Mesendoderm (in vitro differentiated cells): ENCODE results near the gene ADCK1.
"Not testable (repeated sequence)": the region's sequence is repeated elsewhere in the genome, so short reads cannot be mapped to it uniquely, and the experiment has no call there.

Experiments
- DNase-seq: peaks from one replicate; pipeline ENCODE4 v3.0.0; 2013
- H2AK5ac ChIP-seq: 2 replicates; pipeline ENCODE4 v1.6.1; 2013; ENCODE audit warnings: low read length, inconsistent platforms
- H2BK120ac ChIP-seq: 2 replicates; pipeline ENCODE4 v1.6.1; 2013; ENCODE audit warnings: low read depth, mild to moderate bottlenecking, low read length, moderate library complexity, mixed read lengths
- H2BK15ac ChIP-seq: replicated peaks from 2 replicates; pipeline ENCODE4 v1.6.1; 2013; ENCODE audit warnings: low read depth, mild to moderate bottlenecking, moderate library complexity
- H2BK5ac ChIP-seq: 2 replicates; pipeline ENCODE4 v1.6.1; 2013; ENCODE audit warnings: low read length, inconsistent platforms
- H3K18ac ChIP-seq: 2 replicates; pipeline ENCODE4 v1.6.1; 2013; ENCODE audit warnings: mild to moderate bottlenecking, low read length, mixed read lengths
- H3K23ac ChIP-seq: one replicate; pipeline ENCODE4 v1.6.1; 2013; ENCODE audit warnings: low read length
- H3K27ac ChIP-seq: 2 replicates; pipeline ENCODE4 v1.5.1; 2013; ENCODE audit warnings: low read depth, mild to moderate bottlenecking, inconsistent platforms, low read length, moderate library complexity
- H3K27me3 ChIP-seq: 2 replicates; pipeline ENCODE4 v1.6.1; 2013; ENCODE audit warnings: low read length, control low read depth, mild to moderate bottlenecking, inconsistent platforms; ENCODE audit not compliant: insufficient read depth, poor library complexity
- H3K36me3 ChIP-seq: 2 replicates; pipeline ENCODE4 v1.6.1; 2013; ENCODE audit warnings: low read length, inconsistent platforms; ENCODE audit not compliant: control insufficient read depth, insufficient read depth
- H3K4ac ChIP-seq: one replicate; pipeline ENCODE4 v1.6.1; 2013; ENCODE audit warnings: low read depth, mild to moderate bottlenecking, low read length, moderate library complexity
- H3K4me1 ChIP-seq: 2 replicates; pipeline ENCODE4 v1.6.1; 2013; ENCODE audit warnings: low read depth, low read length, inconsistent platforms; ENCODE audit not compliant: control insufficient read depth
- H3K4me2 ChIP-seq: 2 replicates; pipeline ENCODE4 v1.6.1; 2013; ENCODE audit warnings: low read length
- H3K4me3 ChIP-seq: 2 replicates; pipeline ENCODE4 v1.5.1; 2013; ENCODE audit warnings: mild to moderate bottlenecking, low read length
- H3K56ac ChIP-seq: one replicate; pipeline ENCODE4 v1.6.1; 2013; ENCODE audit warnings: low read length
- H3K79me1 ChIP-seq: 2 replicates; pipeline ENCODE4 v1.6.1; 2013; ENCODE audit warnings: low read length, inconsistent platforms
- H3K79me2 ChIP-seq: 2 replicates; pipeline ENCODE4 v1.6.1; 2013; ENCODE audit warnings: mild to moderate bottlenecking, low read length; ENCODE audit not compliant: control insufficient read depth, insufficient read depth
- H3K9ac ChIP-seq: 2 replicates; pipeline ENCODE4 v1.6.1; 2013; ENCODE audit warnings: low read length, inconsistent platforms
- H4K5ac ChIP-seq: one replicate; pipeline ENCODE4 v1.6.1; 2013; ENCODE audit warnings: low read length
- H4K8ac ChIP-seq: one replicate; pipeline ENCODE4 v1.6.1; 2013; ENCODE audit warnings: low read depth, mild to moderate bottlenecking, control low read depth, low read length, moderate library complexity
- WGBS: extraction: QIAGEN DNeasy Blood & Tissue Kit; methylation state at CpG from one replicate; pipeline ENCODE4 v1.1.7; 2013; ENCODE audit warnings: low lambda C conversion rate, missing lambda C conversion rate; ENCODE audit not compliant: insufficient coverage; ENCODE audit errors: extremely low coverage; 5-methylcytosine and 5-hydroxymethylcytosine counted together

ADCK1 gene

GRCh38 chr14:77804592-77804991, 4.7 kb downstream of the ADCK1 start:
- H3K36me3 ChIP-seq: no peaks in the 10 kb centered on the region
- H3K23ac ChIP-seq: no peak overlapping the region
- no peak overlapping the region for H4K5ac ChIP-seq
- H4K8ac ChIP-seq: no peak overlapping the region
- no peak overlapping the region for H2BK15ac ChIP-seq
- H3K27me3 ChIP-seq: no peaks in the 10 kb centered on the region
- no peak overlapping the region for H3K18ac ChIP-seq
- H3K27ac ChIP-seq: no peak overlapping the region
- H3K79me2 ChIP-seq: no peaks in the 10 kb centered on the region
- H3K4ac ChIP-seq: peak overlapping the region; percentile 2
- H3K4me2 ChIP-seq: no peak overlapping the region
- H2AK5ac ChIP-seq: no peak overlapping the region
- H3K56ac ChIP-seq: no peak overlapping the region
- H2BK120ac ChIP-seq: no peak overlapping the region
- no CpG with 5 or more reads among the region's 6 CpGs for WGBS
- peak; percentile 49 for DNase-seq
- no peak overlapping the region for H2BK5ac ChIP-seq
- no peaks in the 10 kb centered on the region for H3K4me1 ChIP-seq
- H3K4me3 ChIP-seq: no peak overlapping the region
- no peak overlapping the region for H3K9ac ChIP-seq
- no peaks in the 10 kb centered on the region for H3K79me1 ChIP-seq

- Histone ChIP-seq H4K5ac (no peak overlapping the region), H3K4me1 (no peaks in the 10 kb centered on the region), H3K36me3 (no peaks in the 10 kb centered on the region), H3K27ac (no peak overlapping the region), H3K79me1 (no peaks in the 10 kb centered on the region), H3K27me3 (no peaks in the 10 kb centered on the region), H2BK15ac (no peak overlapping the region), H3K23ac (no peak overlapping the region), H3K4me3 (no peak overlapping the region), H2AK5ac (no peak overlapping the region), H3K4me2 (no peak overlapping the region), H3K18ac (no peak overlapping the region), H2BK5ac (no peak overlapping the region), H3K56ac (no peak overlapping the region), H3K79me2 (no peaks in the 10 kb centered on the region), H2BK120ac (no peak overlapping the region), H3K4ac (no peak overlapping the region), H3K9ac (no peak overlapping the region), H4K8ac (no peak overlapping the region)
- WGBS: no CpG with 5 or more reads among the region's 6 CpGs
- DNase-seq: no peak
Observed at GRCh38 chr14:77805706-77806105, 5.8 kb downstream of the ADCK1 start.

GRCh38 chr14:77808250-77808649, 8.3 kb downstream of the ADCK1 start:
- H2BK15ac ChIP-seq: no peak overlapping the region
- H4K5ac ChIP-seq: no peak overlapping the region
- H2BK120ac ChIP-seq: no peak overlapping the region
- H3K56ac ChIP-seq: no peak overlapping the region
- H3K27ac ChIP-seq: no peak overlapping the region
- H3K23ac ChIP-seq: no peak overlapping the region
- no peak overlapping the region for H4K8ac ChIP-seq
- no CpG with 5 or more reads among the region's 3 CpGs for WGBS
- H3K4me1 ChIP-seq: no peaks in the 10 kb centered on the region
- DNase-seq: no peak
- no peak overlapping the region for H3K18ac ChIP-seq
- H3K27me3 ChIP-seq: no peaks in the 10 kb centered on the region
- H3K79me1 ChIP-seq: no peaks in the 10 kb centered on the region
- no peak overlapping the region for H3K4ac ChIP-seq
- H2AK5ac ChIP-seq: no peak overlapping the region
- H3K9ac ChIP-seq: no peak overlapping the region
- no peaks in the 10 kb centered on the region for H3K79me2 ChIP-seq
- H3K4me2 ChIP-seq: no peak overlapping the region
- H2BK5ac ChIP-seq: no peak overlapping the region
- H3K4me3 ChIP-seq: no peak overlapping the region
- no peaks in the 10 kb centered on the region for H3K36me3 ChIP-seq

GRCh38 chr14:77809011-77809410, 9.1 kb downstream of the ADCK1 start:
- Histone ChIP-seq H3K4me3 (no peak overlapping the region), H3K18ac (no peak overlapping the region), H3K23ac (no peak overlapping the region), H2BK5ac (no peak overlapping the region), H3K79me2 (no peaks in the 10 kb centered on the region), H2BK120ac (no peak overlapping the region), H3K36me3 (no peaks in the 10 kb centered on the region), H3K4me2 (no peak overlapping the region), H2AK5ac (no peak overlapping the region), H2BK15ac (no peak overlapping the region), H3K56ac (no peak overlapping the region), H3K4me1 (no peaks in the 10 kb centered on the region), H3K27me3 (no peaks in the 10 kb centered on the region), H3K79me1 (no peaks in the 10 kb centered on the region), H4K5ac (no peak overlapping the region), H4K8ac (no peak overlapping the region), H3K27ac (no peak overlapping the region), H3K4ac (no peak overlapping the region), H3K9ac (no peak overlapping the region)
- no CpG with 5 or more reads among the region's 1 CpG for WGBS
- no peak for DNase-seq

- Histone ChIP-seq H3K27ac (no peak overlapping the region), H2BK120ac (no peak overlapping the region), H3K79me2 (no peaks in the 10 kb centered on the region), H2AK5ac (no peak overlapping the region), H3K9ac (no peak overlapping the region), H3K18ac (no peak overlapping the region), H3K23ac (no peak overlapping the region), H3K4me1 (no peaks in the 10 kb centered on the region), H4K8ac (no peak overlapping the region), H3K4me2 (no peak overlapping the region), H3K56ac (no peak overlapping the region), H2BK15ac (no peak overlapping the region), H3K27me3 (no peaks in the 10 kb centered on the region), H3K4ac (no peak overlapping the region), H4K5ac (no peak overlapping the region), H3K4me3 (no peak overlapping the region), H2BK5ac (no peak overlapping the region), H3K36me3 (no peaks in the 10 kb centered on the region), H3K79me1 (no peaks in the 10 kb centered on the region)
- no peak for DNase-seq
- WGBS: no CpG with 5 or more reads among the region's 2 CpGs
Observed at GRCh38 chr14:77812028-77812427, 12.1 kb downstream of the ADCK1 start.

GRCh38 chr14:77812682-77813081, 12.8 kb downstream of the ADCK1 start:
- not testable (repeated sequence) for H3K4me3 ChIP-seq, H3K79me2 ChIP-seq, H3K36me3 ChIP-seq, H2BK5ac ChIP-seq, H4K8ac ChIP-seq, DNase-seq, H3K18ac ChIP-seq, H4K5ac ChIP-seq, H3K9ac ChIP-seq, H3K4ac ChIP-seq, H3K27ac ChIP-seq, H3K23ac ChIP-seq, H3K79me1 ChIP-seq, H3K27me3 ChIP-seq, H2BK15ac ChIP-seq, H2BK120ac ChIP-seq, H3K4me2 ChIP-seq, H3K4me1 ChIP-seq, H3K56ac ChIP-seq, H2AK5ac ChIP-seq
- no CpG with 5 or more reads among the region's 6 CpGs for WGBS
